Fibroblast of skin of right biceps (primary cell): ENCODE data around the gene ZNF148.
"Not testable (repeated sequence)": the region's sequence is repeated elsewhere in the genome, so short reads cannot be mapped to it uniquely, and the experiment has no call there.

Experiments
- DNase-seq: peaks from one replicate; pipeline ENCODE4 v3.0.0-alpha.2; 2013

The ZNF148 gene

GRCh38 chr3:125375950-125376679 is 990 bp upstream of the ZNF148 start:
- DNase-seq = no peak

GRCh38 chr3:125374501-125374995 is 577 bp downstream of the ZNF148 start:
- peak; percentile 42 for DNase-seq

- DNase-seq = peak; percentile 36
Measured at GRCh38 chr3:125367403-125368230, 7.5 kb downstream of the ZNF148 start.

GRCh38 chr3:125366132-125366531 is 9.0 kb downstream of the ZNF148 start:
- DNase-seq = no peak

GRCh38 chr3:125359700-125360099 is 15.4 kb downstream of the ZNF148 start:
- DNase-seq = no peak

- no peak for DNase-seq
Measured at GRCh38 chr3:125358923-125359322, 16.2 kb downstream of the ZNF148 start.

- DNase-seq = no peak
Measured at GRCh38 chr3:125357837-125358236, 17.3 kb downstream of the ZNF148 start.

GRCh38 chr3:125357032-125357658 is 18.0 kb downstream of the ZNF148 start:
- DNase-seq = peak; percentile 52

GRCh38 chr3:125356140-125357026 is 18.7 kb downstream of the ZNF148 start:
- no peak for DNase-seq

GRCh38 chr3:125353659-125354058 is 21.5 kb downstream of the ZNF148 start:
- no peak for DNase-seq

- no peak for DNase-seq
Measured at GRCh38 chr3:125353128-125353527, 22.0 kb downstream of the ZNF148 start.

GRCh38 chr3:125351814-125352456 is 23.2 kb downstream of the ZNF148 start:
- peak; percentile 68 for DNase-seq

- no peak for DNase-seq
Measured at GRCh38 chr3:125351152-125351551, 24.0 kb downstream of the ZNF148 start.

GRCh38 chr3:125350597-125350996 is 24.5 kb downstream of the ZNF148 start:
- no peak for DNase-seq

- DNase-seq = no peak
Measured at GRCh38 chr3:125349556-125350165, 25.5 kb downstream of the ZNF148 start.

- DNase-seq = no peak
Measured at GRCh38 chr3:125349055-125349454, 26.1 kb downstream of the ZNF148 start.

GRCh38 chr3:125343367-125343766 is 31.8 kb downstream of the ZNF148 start:
- not testable (repeated sequence) for DNase-seq

GRCh38 chr3:125340121-125340520 is 35.0 kb downstream of the ZNF148 start:
- no peak for DNase-seq

GRCh38 chr3:125337506-125337905 is 37.6 kb downstream of the ZNF148 start:
- no peak for DNase-seq

GRCh38 chr3:125334675-125335560 is 40.2 kb downstream of the ZNF148 start:
- DNase-seq = no peak
